Stimulated activated CD4-positive, alpha-beta T cell treated with anti-CD3 and anti-CD28 coated beads, Interleukin-15, amount 100 ng/mL, for 24 hours (primary cell): Measurements from ENCODE around the gene BMP2K.

Experiments
- DNase-seq: peaks from one replicate; pipeline ENCODE4 v3.0.0-alpha.2; 2020

Gene BMP2K

GRCh38 chr4:78938474-78938867, 162.3 kb downstream of the BMP2K start:
- no peak for DNase-seq

GRCh38 chr4:78938868-78939666, 162.9 kb downstream of the BMP2K start, which contains the start of gene PAQR3:
Gene PAQR3, minus strand, starts transcription at chr4:78939438. Its CDS starts 214 bp downstream, at chr4:78939224.
- DNase-seq: peak; percentile 89

GRCh38 chr4:78939667-78940008, 163.5 kb downstream of the BMP2K start:
- DNase-seq: peak; percentile 4

- peak; percentile 3 for DNase-seq
Observed at GRCh38 chr4:78940752-78941151, 164.6 kb downstream of the BMP2K start.

- DNase-seq: no peak
Observed at GRCh38 chr4:78944381-78944780, 168.2 kb downstream of the BMP2K start.

GRCh38 chr4:78945651-78946179, 169.6 kb downstream of the BMP2K start:
- DNase-seq: peak; percentile 12

- no peak for DNase-seq
Observed at GRCh38 chr4:78949735-78950134, 173.6 kb downstream of the BMP2K start.

GRCh38 chr4:78951862-78952472, 175.8 kb downstream of the BMP2K start:
- peak; percentile 31 for DNase-seq

- no peak for DNase-seq
Observed at GRCh38 chr4:78953231-78953630, 177.1 kb downstream of the BMP2K start.

GRCh38 chr4:78953769-78954666, 177.9 kb downstream of the BMP2K start:
- DNase-seq: peak; percentile 4

- no peak for DNase-seq
Observed at GRCh38 chr4:78956975-78957374, 180.8 kb downstream of the BMP2K start.

GRCh38 chr4:78960926-78961325, 184.8 kb downstream of the BMP2K start:
- no peak for DNase-seq
